ENCODE measurements around the gene NUP62CL.

GRCh38 chrX:107107459-107107858 is 98.8 kb downstream of the NUP62CL start:
- TF ChIP-seq CTCF (conservative IDR thresholded peaks at IDR 0.05; ENCODE audit: low read length) (no peak), EZH2phosphoT487 (IDR thresholded peaks at IDR 0.05; ENCODE audit: borderline replicate concordance) (no peak)
